Measurements from ENCODE around the gene KCNK3.

DNA sequence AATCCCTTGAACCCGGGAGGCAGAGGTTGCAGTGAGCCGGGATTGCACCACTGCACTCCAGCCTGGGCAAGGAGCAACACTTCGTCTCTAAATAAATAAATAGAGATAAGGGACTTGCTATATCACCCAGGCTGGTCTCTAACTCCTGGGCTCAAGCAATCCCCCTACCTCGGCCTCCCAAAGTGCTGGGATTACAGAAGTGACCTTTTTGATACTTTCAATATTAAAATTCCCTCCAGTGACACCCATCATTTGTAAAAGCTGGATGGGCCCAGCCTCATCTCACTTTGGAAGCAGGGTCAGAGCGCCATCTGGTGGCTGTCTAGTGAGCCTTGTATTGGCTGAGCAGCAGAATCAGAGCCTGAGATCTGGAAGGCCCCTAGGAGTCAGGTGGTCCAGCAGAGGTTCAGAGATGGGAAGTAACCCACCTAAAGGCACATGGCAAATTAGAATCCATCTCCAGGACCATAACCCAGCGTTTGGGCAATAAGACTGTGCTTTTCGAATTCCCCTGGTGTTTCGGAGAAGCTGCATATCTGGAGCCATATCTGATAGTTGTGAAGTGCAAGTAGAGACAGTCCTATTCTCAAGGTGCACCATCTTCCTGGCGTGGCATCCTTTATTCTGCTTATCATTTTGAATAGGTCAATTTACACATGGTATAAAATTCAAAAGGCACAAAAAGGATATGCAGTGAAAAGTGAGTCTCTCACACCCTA, 53.2 kb downstream of the KCNK3 start:
- TF ChIP-seq, protein P1, sequence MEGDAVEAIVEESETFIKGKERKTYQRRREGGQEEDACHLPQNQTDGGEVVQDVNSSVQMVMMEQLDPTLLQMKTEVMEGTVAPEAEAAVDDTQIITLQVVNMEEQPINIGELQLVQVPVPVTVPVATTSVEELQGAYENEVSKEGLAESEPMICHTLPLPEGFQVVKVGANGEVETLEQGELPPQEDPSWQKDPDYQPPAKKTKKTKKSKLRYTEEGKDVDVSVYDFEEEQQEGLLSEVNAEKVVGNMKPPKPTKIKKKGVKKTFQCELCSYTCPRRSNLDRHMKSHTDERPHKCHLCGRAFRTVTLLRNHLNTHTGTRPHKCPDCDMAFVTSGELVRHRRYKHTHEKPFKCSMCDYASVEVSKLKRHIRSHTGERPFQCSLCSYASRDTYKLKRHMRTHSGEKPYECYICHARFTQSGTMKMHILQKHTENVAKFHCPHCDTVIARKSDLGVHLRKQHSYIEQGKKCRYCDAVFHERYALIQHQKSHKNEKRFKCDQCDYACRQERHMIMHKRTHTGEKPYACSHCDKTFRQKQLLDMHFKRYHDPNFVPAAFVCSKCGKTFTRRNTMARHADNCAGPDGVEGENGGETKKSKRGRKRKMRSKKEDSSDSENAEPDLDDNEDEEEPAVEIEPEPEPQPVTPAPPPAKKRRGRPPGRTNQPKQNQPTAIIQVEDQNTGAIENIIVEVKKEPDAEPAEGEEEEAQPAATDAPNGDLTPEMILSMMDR (IDR thresholded peaks at IDR 0.05; ENCODE audit: poor library complexity, severe bottlenecking) = peak; percentile 96
- TF ChIP-seq EP300 (conservative IDR thresholded peaks at IDR 0.05; ENCODE audit: poor library complexity, severe bottlenecking) (no peak), POLR2AphosphoS5 (IDR thresholded peaks at IDR 0.05) (no peak), EZH2 (IDR thresholded peaks at IDR 0.05; ENCODE audit: borderline replicate concordance, insufficient read depth, low read length, poor library complexity, severe bottlenecking) (no peak), SMC3 (conservative IDR thresholded peaks at IDR 0.05; ENCODE audit: poor library complexity) (peak; percentile 95), MXI1 (conservative IDR thresholded peaks at IDR 0.05; ENCODE audit: poor library complexity, severe bottlenecking) (no peak)
- TF ChIP-seq, protein P2, sequence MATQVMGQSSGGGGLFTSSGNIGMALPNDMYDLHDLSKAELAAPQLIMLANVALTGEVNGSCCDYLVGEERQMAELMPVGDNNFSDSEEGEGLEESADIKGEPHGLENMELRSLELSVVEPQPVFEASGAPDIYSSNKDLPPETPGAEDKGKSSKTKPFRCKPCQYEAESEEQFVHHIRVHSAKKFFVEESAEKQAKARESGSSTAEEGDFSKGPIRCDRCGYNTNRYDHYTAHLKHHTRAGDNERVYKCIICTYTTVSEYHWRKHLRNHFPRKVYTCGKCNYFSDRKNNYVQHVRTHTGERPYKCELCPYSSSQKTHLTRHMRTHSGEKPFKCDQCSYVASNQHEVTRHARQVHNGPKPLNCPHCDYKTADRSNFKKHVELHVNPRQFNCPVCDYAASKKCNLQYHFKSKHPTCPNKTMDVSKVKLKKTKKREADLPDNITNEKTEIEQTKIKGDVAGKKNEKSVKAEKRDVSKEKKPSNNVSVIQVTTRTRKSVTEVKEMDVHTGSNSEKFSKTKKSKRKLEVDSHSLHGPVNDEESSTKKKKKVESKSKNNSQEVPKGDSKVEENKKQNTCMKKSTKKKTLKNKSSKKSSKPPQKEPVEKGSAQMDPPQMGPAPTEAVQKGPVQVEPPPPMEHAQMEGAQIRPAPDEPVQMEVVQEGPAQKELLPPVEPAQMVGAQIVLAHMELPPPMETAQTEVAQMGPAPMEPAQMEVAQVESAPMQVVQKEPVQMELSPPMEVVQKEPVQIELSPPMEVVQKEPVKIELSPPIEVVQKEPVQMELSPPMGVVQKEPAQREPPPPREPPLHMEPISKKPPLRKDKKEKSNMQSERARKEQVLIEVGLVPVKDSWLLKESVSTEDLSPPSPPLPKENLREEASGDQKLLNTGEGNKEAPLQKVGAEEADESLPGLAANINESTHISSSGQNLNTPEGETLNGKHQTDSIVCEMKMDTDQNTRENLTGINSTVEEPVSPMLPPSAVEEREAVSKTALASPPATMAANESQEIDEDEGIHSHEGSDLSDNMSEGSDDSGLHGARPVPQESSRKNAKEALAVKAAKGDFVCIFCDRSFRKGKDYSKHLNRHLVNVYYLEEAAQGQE (IDR thresholded peaks at IDR 0.05; ENCODE audit: borderline replicate concordance) = no peak
